Right atrium auricular region (tissue), 2 donors: ENCODE measurements around the gene ATP6V0A4. TPM values are rescaled to one million over a fixed set of nuclear protein-coding genes. Genes with fewer than 3 reads are reported as not detected.

ENCODE experiments used
- DNase-seq: peaks from one replicate; pipeline ENCODE4 v3.0.0-alpha.2; 2019; ENCODE audit warnings: low spot score
- H3K27ac ChIP-seq, 2 donors: fragments of 200-600 bp; sonication (generic); 1 replicate in 1 of 2; 2 replicates in 1 of 2; pipeline ENCODE4 v1.5.1; 2016 to 2019
- H3K27me3 ChIP-seq, 2 donors: fragments of 200-600 bp; sonication (generic); one replicate each; pipeline versions ENCODE4 v1.5.1 to v1.6.0; 2017 to 2019
- H3K36me3 ChIP-seq: fragments of 200-600 bp; sonication (generic); one replicate; pipeline ENCODE4 v1.5.1; 2016
- H3K4me1 ChIP-seq, 2 donors: fragments of 200-600 bp; sonication (generic); one replicate each; pipeline versions ENCODE4 v1.5.1 to v1.6.0; 2017 to 2019
- H3K4me3 ChIP-seq, 2 donors: fragments of 200-600 bp; sonication (generic); 1 replicate in 1 of 2; 2 replicates in 1 of 2; pipeline ENCODE4 v1.5.1; 2017 to 2019; ENCODE audit warnings: mild to moderate bottlenecking in 1 of 2, moderate library complexity in 1 of 2
- H3K9me3 ChIP-seq, 2 donors: fragments of 200-600 bp; sonication (generic); one replicate each; pipeline ENCODE4 v1.5.1; 2019
- CTCF ChIP-seq, 2 donors: fragments of 200-600 bp; sonication (generic); IDR thresholded peaks; one replicate each; pipeline ENCODE4 v1.5.1; 2019; ENCODE audit warnings: antibody characterized with exemption in 2 of 2
- total RNA-seq, 2 donors: library from RNA; depleted of rRNA; stranded (reverse); fragments of >200 nt; gene quantifications; one replicate each; pipeline ENCODE4 v1.1.0, GENCODE V29; 2016

The ATP6V0A4 gene
- total RNA-seq, 2 donors from 2014 or later, result not detected

GRCh38 chr7:138785587-138786437 is 12.2 kb downstream of the ATP6V0A4 start:
- Histone ChIP-seq H3K9me3 (no peaks in the 10 kb centered on the region), H3K36me3 (no peaks in the 10 kb centered on the region), H3K27me3 (no peaks in the 10 kb centered on the region), H3K27ac (no peak overlapping the region), H3K4me3 (no peak overlapping the region), H3K4me1 (no peaks in the 10 kb centered on the region)
- no peak for TF ChIP-seq CTCF (IDR thresholded peaks at IDR 0.05)
- no peak for DNase-seq

- no peaks in the 10 kb centered on the region for H3K27me3 ChIP-seq
- no peak overlapping the region for H3K27ac ChIP-seq
- no peak overlapping the region for H3K4me3 ChIP-seq
- H3K36me3 ChIP-seq, result no peaks in the 10 kb centered on the region
- H3K9me3 ChIP-seq, result no peaks in the 10 kb centered on the region
- H3K4me1 ChIP-seq, result no peaks in the 10 kb centered on the region
- DNase-seq, result no peak
- TF ChIP-seq CTCF (IDR thresholded peaks at IDR 0.05), result no peak
These were observed 13.3 kb downstream of the ATP6V0A4 start for GRCh38 chr7:138784692-138785091.

GRCh38 chr7:138781004-138781403 is 17.0 kb downstream of the ATP6V0A4 start:
- Histone ChIP-seq H3K9me3 (no peaks in the 10 kb centered on the region), H3K27ac (no peak overlapping the region), H3K4me3 (no peak overlapping the region), H3K4me1 (no peaks in the 10 kb centered on the region), H3K36me3 (no peaks in the 10 kb centered on the region), H3K27me3 (no peaks in the 10 kb centered on the region)
- TF ChIP-seq CTCF (IDR thresholded peaks at IDR 0.05), result no peak
- DNase-seq, result no peak

- Histone ChIP-seq H3K27ac (no peak overlapping the region), H3K27me3 (no peaks in the 10 kb centered on the region), H3K9me3 (no peaks in the 10 kb centered on the region), H3K4me1 (no peaks in the 10 kb centered on the region), H3K36me3 (no peaks in the 10 kb centered on the region), H3K4me3 (no peak overlapping the region)
- no peak for TF ChIP-seq CTCF (IDR thresholded peaks at IDR 0.05)
- DNase-seq, result no peak
These were observed 21.7 kb downstream of the ATP6V0A4 start for GRCh38 chr7:138776166-138776833.

GRCh38 chr7:138773817-138774216 is 24.2 kb downstream of the ATP6V0A4 start:
- no peaks in the 10 kb centered on the region for H3K9me3 ChIP-seq
- no peak overlapping the region for H3K4me3 ChIP-seq
- no peak for TF ChIP-seq CTCF (IDR thresholded peaks at IDR 0.05)
- DNase-seq, result no peak
- H3K27me3 ChIP-seq, result no peaks in the 10 kb centered on the region
- no peaks in the 10 kb centered on the region for H3K36me3 ChIP-seq
- H3K4me1 ChIP-seq, result no peaks in the 10 kb centered on the region
- no peak overlapping the region for H3K27ac ChIP-seq
